ENCODE measurements around the gene EFHC2.

DNA sequence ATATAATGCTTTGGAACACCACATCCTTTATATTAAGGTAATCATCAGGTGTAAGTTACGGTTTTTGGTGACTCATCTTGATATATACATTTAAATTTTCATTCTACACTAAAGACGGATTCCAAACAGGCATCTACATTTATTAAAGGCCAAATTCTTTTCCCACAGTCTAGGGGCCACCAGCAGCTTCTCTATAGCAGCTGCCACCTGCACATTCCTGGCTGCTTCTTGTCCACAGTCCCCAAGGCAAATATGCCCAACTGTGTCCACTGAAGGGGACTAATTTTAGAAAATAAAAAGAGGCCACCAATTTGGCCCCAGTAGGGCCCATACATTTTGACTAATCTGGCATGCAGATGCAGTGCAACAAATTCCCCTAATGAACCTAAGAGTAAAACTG, 96.6 kb downstream of the EFHC2 start:
- no peak for TF ChIP-seq EZH2 (IDR thresholded peaks at IDR 0.05)
- TF ChIP-seq POLR2AphosphoS5 (IDR thresholded peaks at IDR 0.05; ENCODE audit: borderline replicate concordance, low read depth, low read length) = no peak
- TF ChIP-seq FOXP2 (optimal IDR thresholded peaks at IDR 0.05; ENCODE audit: control extremely low read depth, extremely low read length, insufficient read depth) = no peak
